ENCODE data around the gene PPP4C.

PPP4C gene

GRCh38 chr16:30063278-30063892 is 12.4 kb upstream of the PPP4C start:
- DNase-seq = no peak
- Histone ChIP-seq H3K27me3 (replicated peaks) (no peaks in the 10 kb centered on the region), H3K4me3 (ENCODE audit: low read depth, low read length) (peak overlapping the region; percentile 64), H3K27ac (peak overlapping the region; percentile 95), H3K36me3 (replicated peaks) (peaks cover 26% of the 10 kb centered on the region)
- TF ChIP-seq CTCF (IDR thresholded peaks at IDR 0.05; ENCODE audit: low read depth, low read length, missing control alignments) = no peak
- in situ Hi-C loops (cut with HindIII; ENCODE audit: low pct_ligation_motif_present, low sequenced_read_pairs) = no loop called here

GRCh38 chr16:30063893-30064728 is 11.7 kb upstream of the PPP4C start:
- peak; percentile 28 for TF ChIP-seq CTCF (IDR thresholded peaks at IDR 0.05; ENCODE audit: low read depth, low read length, missing control alignments)
- DNase-seq = no peak
- Histone ChIP-seq H3K27me3 (replicated peaks) (no peaks in the 10 kb centered on the region), H3K4me3 (ENCODE audit: low read depth, low read length) (peak overlapping the region; percentile 64), H3K36me3 (replicated peaks) (peaks cover 34% of the 10 kb centered on the region), H3K27ac (peak overlapping the region; percentile 95)
- in situ Hi-C loops (cut with HindIII; ENCODE audit: low pct_ligation_motif_present, low sequenced_read_pairs) = no loop called here

- peak overlapping the region; percentile 95 for H3K27ac ChIP-seq
- DNase-seq = no peak
- TF ChIP-seq CTCF (IDR thresholded peaks at IDR 0.05; ENCODE audit: low read depth, low read length, missing control alignments) = no peak
- H3K36me3 ChIP-seq (replicated peaks) = peaks cover 37% of the 10 kb centered on the region
- no peaks in the 10 kb centered on the region for H3K27me3 ChIP-seq (replicated peaks)
- in situ Hi-C loops (cut with HindIII; ENCODE audit: low pct_ligation_motif_present, low sequenced_read_pairs) = no loop called here
- peak overlapping the region; percentile 64 for H3K4me3 ChIP-seq (ENCODE audit: low read depth, low read length)
Observed at GRCh38 chr16:30064729-30065101, 11.1 kb upstream of the PPP4C start.

GRCh38 chr16:30065102-30065942 is 10.5 kb upstream of the PPP4C start, which contains the start of gene ALDOA:
Gene ALDOA, plus strand, starts transcription at chr16:30065760. Its CDS starts 1,138 bp downstream, at chr16:30066898.
- Histone ChIP-seq H3K36me3 (replicated peaks) (peaks cover 37% of the 10 kb centered on the region), H3K27me3 (replicated peaks) (no peaks in the 10 kb centered on the region), H3K4me3 (ENCODE audit: low read depth, low read length) (peak within 1 kb of the TSS; percentile 100), H3K27ac (peak within 1 kb of the TSS; percentile 95)
- in situ Hi-C loops (cut with HindIII; ENCODE audit: low pct_ligation_motif_present, low sequenced_read_pairs) = no loop called here
- DNase-seq = peak; percentile 98
- no peak for TF ChIP-seq CTCF (IDR thresholded peaks at IDR 0.05; ENCODE audit: low read depth, low read length, missing control alignments)

- peak; percentile 61 for DNase-seq
- in situ Hi-C loops (cut with HindIII; ENCODE audit: low pct_ligation_motif_present, low sequenced_read_pairs) = no loop called here
- no peak for TF ChIP-seq CTCF (IDR thresholded peaks at IDR 0.05; ENCODE audit: low read depth, low read length, missing control alignments)
- Histone ChIP-seq H3K27me3 (replicated peaks) (no peaks in the 10 kb centered on the region), H3K36me3 (replicated peaks) (peaks cover 43% of the 10 kb centered on the region), H3K4me3 (ENCODE audit: low read depth, low read length) (peak overlapping the region; percentile 100), H3K27ac (peak overlapping the region; percentile 95)
Observed at GRCh38 chr16:30065943-30066760, 9.6 kb upstream of the PPP4C start.

Measured in brain microvascular endothelial cell (primary cell).